NCI-H748 treated with DMSO at 0.1 percent for 48 hours (cell line): Measurements from ENCODE around the gene PEX3.
"Not testable (repeated sequence)": the region's sequence is repeated elsewhere in the genome, so short reads cannot be mapped to it uniquely, and the experiment has no call there.

Experiments
- DNase-seq: peaks from one replicate; lab custom pipeline; 2025; lab: John Stamatoyannopoulos, UW

The PEX3 gene

DNA sequence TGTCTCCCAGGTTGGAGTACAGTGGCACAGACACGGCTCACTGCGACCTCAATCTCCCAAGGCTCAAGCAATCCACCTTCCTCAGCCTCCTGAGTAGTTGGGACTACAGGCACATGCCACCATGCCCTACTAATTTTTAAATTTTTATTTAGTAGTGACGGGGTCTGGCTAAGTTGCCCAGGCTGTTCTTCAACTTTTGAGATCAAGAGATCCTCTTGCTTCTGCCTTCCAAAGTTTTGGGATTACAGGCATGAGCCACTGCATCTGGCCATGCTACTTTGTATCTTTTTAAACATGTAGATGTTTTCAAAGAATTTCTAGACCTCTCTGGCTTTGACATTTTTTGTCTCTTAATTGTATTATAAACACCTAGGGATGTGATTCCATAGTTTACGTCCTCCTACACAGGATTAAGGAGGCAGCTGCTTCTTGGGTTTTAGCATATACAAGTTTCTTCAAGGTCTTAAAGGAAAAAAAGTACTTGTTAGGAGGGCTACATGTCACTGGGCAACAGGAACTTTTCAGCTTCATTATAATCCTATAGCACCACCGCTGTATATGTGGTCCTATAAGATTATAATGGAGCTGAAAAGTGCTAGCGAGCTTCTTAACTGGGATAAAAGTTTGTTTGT, 1.4 kb upstream of the PEX3 start:
- no peak for DNase-seq

DNA sequence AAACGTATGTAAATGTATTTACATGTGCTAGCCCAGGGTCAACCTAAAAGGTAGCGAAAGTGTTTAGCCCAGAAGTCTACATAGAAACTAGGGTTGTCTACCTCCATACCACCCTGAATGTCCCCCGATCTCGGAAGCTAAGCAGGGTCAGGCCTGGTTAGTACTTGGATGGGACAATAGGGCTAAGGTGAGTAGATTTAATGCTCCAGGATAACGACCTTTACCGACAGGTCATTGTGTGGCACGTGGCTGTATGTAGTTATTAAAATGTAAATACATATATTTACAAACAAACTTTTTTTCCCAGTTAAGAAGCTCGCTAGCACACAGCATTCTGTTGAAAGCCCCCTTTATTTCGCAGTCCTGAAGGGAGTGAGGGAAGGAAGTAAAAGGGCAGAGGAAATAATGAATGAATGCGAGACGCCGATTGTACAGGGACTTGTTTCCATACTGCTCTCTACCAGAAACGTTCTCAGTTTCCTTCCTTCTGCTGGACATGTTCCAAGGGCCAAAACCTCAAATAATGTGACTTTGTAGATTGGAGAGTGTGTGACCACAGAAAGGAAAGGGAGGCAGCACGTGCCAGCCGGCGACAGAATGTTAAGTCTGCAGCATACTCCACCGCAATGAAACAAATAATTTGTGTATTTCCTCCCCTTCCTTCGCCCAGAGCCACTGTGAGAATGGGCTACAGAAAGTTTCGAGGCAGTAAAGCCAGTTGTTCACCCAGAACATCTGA, 722 bp upstream of the PEX3 start:
- no peak for DNase-seq

DNA sequence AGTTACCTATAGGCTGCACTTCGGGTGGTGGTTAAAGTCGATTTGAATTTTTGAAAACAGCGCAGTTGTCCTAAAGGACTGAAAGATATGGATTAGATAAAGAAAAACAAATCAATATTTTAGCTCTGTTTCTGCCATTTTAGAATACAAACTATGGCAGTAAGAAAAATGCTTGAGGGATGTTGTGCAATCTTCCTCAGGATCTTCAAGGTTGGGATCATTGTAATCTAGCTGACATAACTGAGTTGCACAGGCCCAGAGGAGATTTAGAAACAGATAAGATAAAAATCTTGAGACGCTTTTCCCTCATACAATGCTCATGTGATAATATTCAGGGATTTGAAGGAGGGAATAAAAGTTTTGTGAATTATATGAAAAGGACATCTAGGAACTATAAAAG, 926 bp downstream of the PEX3 start:
- no peak for DNase-seq

DNA sequence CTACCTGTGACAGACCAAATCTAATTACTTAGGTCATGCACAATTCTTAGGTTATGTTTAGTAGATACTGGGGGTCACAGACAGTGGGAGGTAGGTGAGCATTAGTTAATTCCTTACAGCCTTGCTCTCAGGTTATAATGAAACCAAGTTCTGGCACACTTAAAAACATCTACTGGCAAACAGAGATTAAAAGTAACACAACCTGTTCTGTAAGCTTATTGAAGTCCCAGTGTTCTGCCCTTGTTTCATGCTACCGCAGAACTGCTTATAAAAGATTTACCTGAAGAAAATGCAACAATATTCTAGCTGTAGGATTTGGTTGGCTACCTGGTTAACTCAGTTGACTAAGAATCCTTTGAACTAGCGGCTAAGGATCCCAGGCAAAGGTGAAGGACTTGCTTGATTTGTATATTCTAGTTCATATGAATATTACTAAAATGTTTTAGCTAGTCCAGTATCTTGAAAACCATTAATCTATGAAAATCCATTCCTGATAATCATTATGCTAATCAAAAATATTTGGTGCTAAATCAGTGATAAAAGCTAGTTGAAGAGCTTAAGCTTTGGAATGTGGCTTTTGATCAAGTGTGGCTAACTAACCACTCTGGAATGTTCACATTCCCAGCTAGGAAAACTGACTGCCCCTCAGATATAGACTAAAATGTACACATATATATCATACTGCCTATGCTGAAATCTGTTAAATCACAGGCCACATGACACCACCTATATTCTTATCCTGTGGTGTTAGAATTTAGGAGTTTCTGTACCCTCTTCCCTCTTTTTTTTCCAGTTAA, 7.2 kb downstream of the PEX3 start:
- no peak for DNase-seq

DNA sequence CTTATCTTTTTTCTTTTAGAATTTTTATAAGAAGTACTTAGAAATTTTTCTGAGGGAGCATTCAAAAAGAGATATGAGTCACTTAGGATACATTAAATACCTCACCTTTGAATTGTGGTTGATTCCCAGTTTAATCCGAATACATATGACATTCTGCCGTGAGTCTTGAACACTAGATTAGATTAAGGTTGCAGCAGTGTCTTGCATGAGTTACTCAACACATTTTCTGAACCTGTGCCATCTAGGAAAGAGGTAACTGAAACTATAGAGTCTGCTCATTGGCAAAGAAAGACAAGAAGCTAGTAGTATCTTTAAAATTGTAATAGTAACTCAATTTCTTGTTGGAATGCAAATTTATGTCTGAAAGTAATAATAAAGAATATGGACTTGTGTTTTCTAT, 14.9 kb downstream of the PEX3 start:
- no peak for DNase-seq

DNA sequence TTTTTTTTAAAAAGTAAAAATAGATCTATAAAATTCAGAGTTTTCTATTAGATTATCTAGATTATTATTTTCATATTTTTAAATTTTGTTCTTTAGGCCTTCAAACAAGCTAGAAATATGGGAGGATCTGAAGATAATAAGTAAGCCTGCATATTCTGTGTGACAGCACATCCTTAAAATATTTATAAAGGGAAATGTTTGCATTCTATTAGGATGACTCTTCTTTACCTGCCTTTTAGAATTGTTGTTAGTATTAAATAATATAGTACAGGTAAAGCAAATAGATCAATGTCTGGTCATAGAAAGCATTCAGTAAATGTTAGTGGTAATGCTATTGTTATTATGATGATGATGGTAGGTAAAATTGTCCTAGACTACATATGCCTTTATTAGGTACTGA, 17.4 kb downstream of the PEX3 start:
- DNase-seq, result no peak

DNA sequence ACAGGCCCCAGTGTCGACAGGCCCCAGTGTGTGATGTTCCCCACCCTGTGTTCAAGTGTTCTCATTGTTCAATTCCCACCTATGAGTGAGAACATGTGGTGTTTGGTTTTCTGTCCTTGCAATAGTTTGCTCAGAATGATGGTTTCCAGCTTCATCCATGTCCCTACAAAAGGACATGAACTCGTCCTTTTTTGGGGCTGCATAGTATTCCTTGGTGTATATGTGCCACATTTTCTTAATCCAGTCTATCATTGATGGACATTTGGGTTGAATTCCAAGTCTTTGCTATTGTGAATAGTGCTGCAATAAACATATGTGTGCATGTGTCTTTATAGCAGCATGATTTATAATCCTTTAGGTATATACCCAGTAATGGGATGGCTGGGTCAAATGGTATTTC, 18.2 kb downstream of the PEX3 start:
- DNase-seq, result not testable (repeated sequence)

DNA sequence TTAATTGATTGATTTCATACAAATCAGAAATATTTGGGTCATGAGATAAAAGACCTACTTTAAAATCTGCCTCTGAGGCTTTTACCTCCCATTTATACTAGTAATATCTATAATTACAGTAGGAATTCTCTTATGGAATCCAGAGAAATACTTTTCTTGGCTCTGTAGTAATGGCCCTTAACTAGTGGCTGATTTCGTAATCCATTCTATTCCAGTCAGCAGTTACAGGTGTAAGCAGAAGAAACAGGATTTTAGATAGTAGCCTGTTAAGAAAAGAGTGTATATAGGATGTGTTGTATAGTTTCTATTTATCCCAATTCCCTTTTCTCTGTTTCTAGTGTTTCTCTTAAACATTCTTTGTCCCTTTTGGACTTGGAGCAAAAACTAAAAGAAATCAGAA, 21.2 kb downstream of the PEX3 start:
- no peak for DNase-seq

DNA sequence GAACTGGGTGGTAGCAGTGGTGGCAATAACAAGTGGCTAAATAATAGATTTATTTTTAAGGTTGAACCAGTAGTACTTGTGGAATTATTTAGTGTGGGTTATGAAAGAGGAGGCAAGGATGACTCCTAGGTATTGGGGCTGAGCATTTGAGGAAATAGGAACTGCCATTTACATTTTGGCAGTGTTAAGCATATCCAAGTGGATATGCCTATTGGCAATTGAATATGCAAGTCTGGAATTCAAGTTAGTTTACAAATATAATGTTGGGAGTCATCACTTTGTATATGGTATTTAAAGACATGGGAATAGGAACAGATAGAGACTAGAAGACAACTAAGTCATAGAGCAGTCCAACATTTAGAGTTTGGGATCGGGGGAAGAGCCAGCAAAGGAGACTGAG, 25.9 kb downstream of the PEX3 start:
- DNase-seq, result no peak

DNA sequence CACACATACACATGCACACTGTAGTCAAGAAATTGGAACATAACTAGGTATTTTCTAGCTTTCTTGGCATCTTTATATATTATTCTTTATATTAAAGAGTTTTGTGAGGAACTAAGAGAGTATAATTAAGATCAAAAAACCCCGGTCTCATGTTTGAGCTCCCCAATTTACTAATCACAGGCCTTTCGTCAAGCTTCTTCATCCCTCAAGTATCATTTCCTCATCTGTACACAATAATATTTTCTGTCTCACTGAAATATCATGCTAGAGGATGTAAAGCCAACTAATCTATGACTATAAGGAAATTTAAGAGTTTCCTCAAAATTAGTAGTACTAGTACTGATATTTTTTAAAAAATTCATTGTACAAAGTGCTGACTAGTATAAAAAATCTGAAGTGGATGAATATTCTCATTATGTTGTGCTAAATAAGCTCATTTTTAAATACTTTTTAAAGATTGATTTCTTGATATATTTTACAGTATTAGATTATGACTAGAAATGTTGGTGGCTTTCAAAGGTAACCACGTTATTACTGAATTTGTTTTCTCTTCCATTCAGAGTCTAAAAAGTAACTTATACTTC, 28.0 kb downstream of the PEX3 start:
- no peak for DNase-seq

DNA sequence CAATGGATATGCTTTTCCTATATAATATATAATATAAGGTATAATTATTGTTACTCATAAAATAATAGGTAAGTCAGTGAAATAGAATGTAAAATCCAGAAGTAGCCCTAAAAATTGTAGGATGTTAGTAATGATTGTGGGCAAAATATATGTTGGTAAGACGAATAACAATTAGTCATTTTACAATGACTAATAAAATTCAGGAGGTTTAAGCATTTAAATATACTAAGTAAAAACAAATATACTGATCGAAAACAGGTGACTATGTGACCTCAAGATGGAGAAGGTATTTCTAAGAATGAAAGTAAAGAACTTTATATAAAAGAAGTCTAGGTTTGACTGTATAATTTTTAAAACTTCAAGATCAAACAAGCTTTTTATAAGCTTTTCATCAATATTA, 32.0 kb downstream of the PEX3 start:
- no peak for DNase-seq

DNA sequence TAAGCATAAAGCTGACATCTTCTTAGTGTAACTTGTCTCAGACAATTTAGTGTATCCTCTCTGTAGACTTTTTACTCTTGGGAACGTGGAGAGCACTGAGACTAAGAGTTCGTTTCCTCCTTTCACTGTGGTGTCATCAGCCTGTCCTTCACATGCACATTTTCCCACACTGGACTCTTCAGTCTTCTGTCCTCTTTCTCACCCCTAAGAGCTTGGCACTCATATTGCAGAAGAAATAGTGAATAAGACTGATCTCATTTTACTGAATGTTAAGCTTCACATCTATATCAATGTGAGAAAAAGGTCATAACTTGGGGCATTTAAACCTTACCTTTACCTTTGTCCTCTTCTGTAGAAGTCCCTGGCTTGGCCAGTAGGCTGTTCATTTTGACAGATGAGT, 35.4 kb downstream of the PEX3 start:
- no peak for DNase-seq

DNA sequence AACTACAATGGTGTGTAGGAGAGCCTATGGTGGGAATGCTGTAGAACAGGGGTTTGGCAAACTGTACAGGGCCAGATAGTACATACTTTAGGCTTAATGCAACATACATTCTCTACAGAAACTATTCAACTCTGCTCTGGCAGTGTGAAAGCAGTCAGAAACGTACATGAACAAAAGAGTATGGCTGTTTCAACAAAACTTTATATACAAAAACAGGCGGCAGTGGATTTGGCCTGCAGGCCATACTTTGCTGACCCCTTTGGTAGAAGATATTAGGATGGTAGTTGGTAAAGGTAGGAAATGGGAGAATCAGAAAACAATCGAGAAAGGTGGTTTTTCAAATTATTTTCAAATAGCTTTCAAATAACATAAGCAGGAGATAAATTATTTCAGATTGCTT, 36.1 kb downstream of the PEX3 start:
- no peak for DNase-seq

DNA sequence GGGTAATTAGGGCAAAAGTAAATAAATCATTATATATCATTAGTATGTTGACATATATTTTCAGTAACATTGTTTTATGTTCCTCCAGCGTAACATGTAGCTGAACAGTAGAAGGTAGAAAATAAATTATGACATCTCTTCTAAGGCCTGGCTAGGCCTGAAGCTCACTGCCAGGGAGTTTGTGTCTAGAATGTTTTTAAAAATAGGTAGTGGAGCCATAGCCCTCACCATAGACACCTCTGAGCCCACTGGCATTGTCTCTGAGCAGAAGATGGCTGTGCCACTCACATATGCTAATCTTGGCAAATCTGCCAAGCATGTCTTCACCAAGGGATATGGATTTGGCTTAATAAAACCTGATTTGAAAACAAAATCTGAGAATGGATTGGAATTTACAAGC, 39.6 kb downstream of the PEX3 start:
- no peak for DNase-seq

DNA sequence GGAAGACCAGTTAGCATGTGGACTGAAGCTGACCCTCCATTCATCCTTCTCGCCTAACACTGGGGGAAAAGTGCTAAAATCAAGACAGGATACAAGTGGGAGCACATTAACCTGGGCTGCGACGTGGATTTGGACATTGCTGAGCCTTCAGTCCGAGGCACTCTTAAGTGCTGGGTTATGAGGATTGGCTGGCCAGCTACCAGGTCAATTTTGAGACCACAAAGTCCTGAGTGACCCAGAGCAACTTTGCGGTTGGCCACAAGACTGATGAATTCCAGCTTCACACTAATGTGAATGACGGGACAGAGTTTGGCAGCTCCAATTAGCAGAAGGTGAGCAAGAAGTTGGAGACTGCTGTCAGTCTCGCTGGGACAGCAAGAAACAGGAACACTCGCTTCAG, 40.2 kb downstream of the PEX3 start:
- no peak for DNase-seq

DNA sequence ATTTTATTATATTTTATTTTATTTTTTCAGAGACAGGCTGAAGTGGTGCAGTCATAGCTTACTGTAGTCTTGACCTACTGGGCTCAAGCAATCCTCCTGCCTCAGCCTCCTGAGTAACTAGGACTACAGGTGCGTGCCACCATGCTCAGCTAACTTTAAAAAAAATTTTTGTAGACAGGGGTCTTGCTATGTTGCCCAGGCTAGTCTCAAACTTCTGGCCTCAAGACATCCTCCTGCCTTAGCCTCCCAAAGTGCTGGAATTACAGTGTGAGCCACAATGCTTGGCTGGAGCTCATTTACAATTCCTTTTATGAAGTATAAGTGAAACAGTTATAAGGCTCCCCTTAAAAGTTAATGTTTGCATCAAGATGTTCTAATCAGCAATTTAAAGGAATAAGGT, 46.4 kb downstream of the PEX3 start:
- no peak for DNase-seq

DNA sequence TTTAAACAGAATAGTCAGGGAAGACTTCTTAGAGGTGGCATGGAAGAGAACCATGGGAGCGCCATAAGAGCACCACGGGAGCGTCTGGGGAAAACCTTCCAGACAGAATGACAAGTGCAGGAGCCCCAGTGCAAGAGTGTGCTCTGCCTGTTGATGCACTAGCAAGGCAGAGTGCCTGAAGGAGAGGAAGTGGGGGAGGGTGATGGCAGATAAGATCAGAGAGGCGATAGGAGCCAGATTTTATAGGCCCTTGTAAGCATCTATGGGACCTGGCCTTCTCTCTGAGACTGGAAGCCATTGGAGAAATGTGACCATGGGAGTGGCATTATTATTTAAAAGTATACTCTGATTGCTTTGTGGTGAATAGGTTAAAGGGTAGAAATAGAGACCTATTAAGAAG, 47.8 kb downstream of the PEX3 start:
- DNase-seq, result no peak

DNA sequence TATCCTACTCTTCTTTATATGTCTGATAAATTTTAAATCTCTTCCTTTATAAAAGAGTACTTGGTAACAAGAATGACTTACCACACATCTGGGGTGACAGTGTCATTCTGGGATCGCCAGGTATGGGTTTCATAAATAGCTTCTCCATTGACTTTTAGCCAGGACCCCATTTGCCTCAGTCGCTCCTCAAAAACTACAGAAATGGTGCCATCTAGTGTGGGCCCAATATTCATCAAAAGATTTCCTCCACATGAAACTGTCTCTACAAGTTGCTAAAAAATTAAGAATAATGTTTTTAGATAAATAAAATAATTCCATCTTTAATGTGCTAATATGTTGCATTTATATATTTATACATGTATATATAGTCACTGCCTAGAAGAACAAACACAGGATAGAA, 51.2 kb downstream of the PEX3 start:
- no peak for DNase-seq

DNA sequence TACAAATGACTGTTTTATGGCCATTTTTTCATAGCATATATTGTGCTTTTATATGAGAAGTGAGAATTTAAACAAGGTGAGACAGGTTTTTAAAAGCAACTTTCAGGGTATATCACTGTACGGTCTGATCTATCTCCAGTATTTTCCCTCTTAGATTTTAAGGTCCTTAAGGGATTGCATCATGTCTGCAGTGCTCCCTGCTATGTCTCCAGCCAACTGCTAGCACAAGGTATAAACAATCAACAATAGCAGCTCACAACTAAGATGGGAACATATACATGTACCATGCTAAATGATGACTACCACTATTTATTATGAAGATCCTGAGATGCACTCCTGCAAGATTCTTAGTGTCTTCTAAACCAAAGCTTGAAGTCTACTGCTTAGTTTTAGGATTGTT, 53.8 kb downstream of the PEX3 start:
- DNase-seq, result no peak

DNA sequence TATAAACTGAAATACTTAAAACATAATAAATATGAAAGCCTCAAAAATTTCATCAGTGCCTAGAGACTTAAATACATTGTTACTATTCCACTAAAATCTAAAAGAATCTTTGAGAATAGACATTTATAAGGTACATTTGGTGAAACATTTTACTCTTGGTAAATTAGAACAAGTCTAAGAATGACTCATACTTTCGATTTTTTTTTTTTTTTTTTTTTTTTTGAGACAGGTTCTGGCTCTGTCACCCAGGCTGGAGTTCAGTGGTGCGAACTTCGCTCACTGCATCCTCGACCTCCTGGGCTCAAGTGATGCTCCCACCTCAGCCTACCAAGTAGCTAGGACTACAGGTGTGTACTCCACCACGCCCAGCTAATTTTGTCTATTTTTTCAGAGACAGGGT, 54.5 kb downstream of the PEX3 start:
- DNase-seq, result no peak

DNA sequence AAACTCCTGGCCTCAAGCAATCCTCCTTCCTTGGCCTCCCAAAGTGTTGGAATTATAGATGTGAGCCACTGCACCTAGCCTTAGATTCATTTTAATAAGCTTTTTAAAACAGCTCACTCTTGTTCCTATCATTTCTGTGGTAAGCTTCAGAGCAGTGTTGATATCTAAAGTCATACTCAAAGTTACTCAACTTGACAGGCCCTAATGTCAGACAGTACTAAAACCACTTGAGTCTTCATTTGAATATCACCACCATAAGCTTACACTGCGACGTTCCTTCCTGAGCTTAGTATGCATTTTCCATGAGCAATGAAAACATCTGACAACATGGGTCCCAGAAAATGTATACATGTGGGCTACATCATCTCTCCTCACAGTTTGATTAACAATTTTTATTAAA, 54.9 kb downstream of the PEX3 start:
- DNase-seq, result no peak

DNA sequence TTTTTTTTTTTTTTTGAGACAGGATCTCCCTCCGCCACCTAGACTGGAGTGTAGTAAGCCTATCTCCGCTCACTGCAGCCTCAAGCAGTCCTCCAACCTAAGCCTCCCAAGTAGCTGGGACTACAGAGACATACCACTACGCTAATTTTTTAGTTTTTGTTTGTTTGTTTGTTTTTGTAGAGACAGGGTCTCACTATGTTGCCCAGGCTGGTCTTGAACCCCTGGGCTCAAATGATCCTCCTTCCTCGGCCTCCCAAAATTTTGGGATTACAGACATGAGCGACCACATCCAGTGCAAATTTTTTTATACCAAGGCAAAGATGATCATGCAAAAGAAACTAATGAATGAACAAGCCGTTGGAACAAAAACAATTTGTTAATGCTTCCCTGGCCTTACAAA, 55.6 kb downstream of the PEX3 start:
- no peak for DNase-seq

DNA sequence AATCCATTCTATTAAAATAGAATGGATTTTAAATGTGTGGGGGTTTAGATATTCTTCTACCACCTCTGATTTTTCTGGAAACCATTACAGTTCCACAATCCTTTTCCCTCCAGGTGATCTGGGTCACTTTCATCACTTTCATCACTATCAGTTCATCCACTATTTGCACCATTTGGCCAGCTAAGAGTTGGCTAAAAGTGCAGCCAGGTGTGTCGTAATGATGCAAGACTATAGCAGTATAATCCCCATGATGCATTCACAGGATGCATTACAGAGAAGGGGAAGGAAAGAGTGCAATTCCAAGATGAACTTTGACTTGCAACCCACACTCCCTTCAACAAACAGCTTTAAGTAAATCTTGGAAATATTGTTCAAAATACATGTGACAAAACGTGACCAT, 56.0 kb downstream of the PEX3 start:
- no peak for DNase-seq
